Measurements from ENCODE around the gene CRYGS. TPM values are rescaled to one million over a fixed set of nuclear protein-coding genes. Genes with fewer than 3 reads are reported as not detected.

Gene CRYGS
- total RNA-seq, 2 experiments from 2014 or later: 3.5 to 7.0 TPM

DNA sequence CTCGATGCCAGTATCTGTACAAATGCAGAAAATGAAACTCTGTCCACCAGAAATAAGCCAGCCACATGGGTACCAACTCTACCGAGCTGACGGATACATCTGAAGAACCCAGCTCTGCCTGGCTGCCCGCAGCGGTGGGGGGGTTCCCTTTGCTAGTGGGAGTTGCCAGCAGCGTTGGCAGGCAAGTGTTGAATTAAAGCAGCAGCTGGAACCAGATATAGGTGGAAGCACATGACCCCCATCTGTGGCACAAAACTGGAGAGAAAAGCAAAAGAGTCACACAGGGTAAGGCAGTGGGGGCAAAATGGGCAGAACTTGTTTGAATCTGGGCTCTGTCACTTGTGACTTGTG is 17.9 kb downstream of the CRYGS start:
- intact Hi-C loops (cut with micrococcal nuclease; ENCODE audit: unreplicated experiment): no loop called here
- H3K4me2 ChIP-seq (ENCODE audit: low read length): peak overlapping the region; percentile 63

GRCh38 chr3:186525369-186526255 is 18.6 kb downstream of the CRYGS start:
- peak overlapping the region; percentile 63 for H3K4me2 ChIP-seq (ENCODE audit: low read length)
- intact Hi-C loops (cut with micrococcal nuclease; ENCODE audit: unreplicated experiment): no loop called here
- H3K4me1 ChIP-seq (ENCODE audit: insufficient read depth, low read length, poor library complexity, severe bottlenecking): peaks cover 62% of the 10 kb centered on the region
- CTCF ChIA-PET (ENCODE audit: unreplicated experiment): interaction anchor here (1.0 to 1.5 kb wide), 2 partner anchors 15 to 44 kb away, joined by 4 read pairs; partner anchors contain the start of gene DNAJB11
- H3K79me2 ChIP-seq (ENCODE audit: insufficient read depth, low read depth, low read length): no peaks in the 10 kb centered on the region
- TF ChIP-seq EZH2phosphoT487 (IDR thresholded peaks at IDR 0.05; ENCODE audit: borderline replicate concordance, low read depth, low read length) (no peak), CTCF (conservative IDR thresholded peaks at IDR 0.05; ENCODE audit: low read length) (no peak)
- H3K4me3 ChIP-seq (ENCODE audit: low read depth, low read length, poor library complexity, severe bottlenecking): peak overlapping the region; percentile 35
- H3K9me2 ChIP-seq (ENCODE audit: insufficient read depth, low read length): no peaks in the 10 kb centered on the region
- no peaks in the 10 kb centered on the region for H3K9me3 ChIP-seq (ENCODE audit: low read length)
- DNase-seq (ENCODE audit: low spot score): peak; percentile 48
- POLR2A ChIA-PET: interaction anchor here (1.2 to 1.7 kb wide), 3 partner anchors 8 to 43 kb away, joined by 4 to 5 read pairs (median 4); no protein-coding TSS in a partner anchor
- peak overlapping the region; percentile 38 for H3K27ac ChIP-seq (ENCODE audit: low read depth, low read length, poor library complexity, severe bottlenecking)
- H4K20me1 ChIP-seq (ENCODE audit: insufficient read depth, low read length): no peaks in the 10 kb centered on the region
- no peaks in the 10 kb centered on the region; the same call in 1 of the 2 replicates for H3K36me3 ChIP-seq (ENCODE audit: insufficient read depth, low read length)
- BruUV-seq (replicated peaks): no TSS peak
- peak overlapping the region; percentile 79 for H2AFZ ChIP-seq (ENCODE audit: low read length)

More for the DNA sequence above, 17.9 kb downstream of the CRYGS start:
- Histone ChIP-seq H3K36me3 (ENCODE audit: insufficient read depth, low read length) (no peaks in the 10 kb centered on the region; the same call in 1 of the 2 replicates), H3K9me2 (ENCODE audit: insufficient read depth, low read length) (no peaks in the 10 kb centered on the region), H3K4me3 (ENCODE audit: low read depth, low read length, poor library complexity, severe bottlenecking) (peak overlapping the region; percentile 35), H4K20me1 (ENCODE audit: insufficient read depth, low read length) (no peaks in the 10 kb centered on the region), H3K9me3 (ENCODE audit: low read length) (no peaks in the 10 kb centered on the region), H3K27ac (ENCODE audit: low read depth, low read length, poor library complexity, severe bottlenecking) (peak overlapping the region; percentile 38), H2AFZ (ENCODE audit: low read length) (peak overlapping the region; percentile 79; the same call in 1 of the 2 replicates), H3K79me2 (ENCODE audit: insufficient read depth, low read depth, low read length) (no peaks in the 10 kb centered on the region), H3K4me1 (ENCODE audit: insufficient read depth, low read length, poor library complexity, severe bottlenecking) (peaks cover 62% of the 10 kb centered on the region)
- ChIA-PET CTCF (ENCODE audit: unreplicated experiment) (interaction anchor here (1.0 kb wide), 1 partner anchor 15 kb away, joined by 4 read pairs; no protein-coding TSS in a partner anchor), POLR2A (interaction anchor here (1.4 to 1.7 kb wide), 2 partner anchors 10 to 42 kb away, joined by 4 to 5 read pairs; no protein-coding TSS in a partner anchor)
- no TSS peak for BruUV-seq (replicated peaks)
- DNase-seq (ENCODE audit: low spot score): peak; percentile 24
- TF ChIP-seq EZH2phosphoT487 (IDR thresholded peaks at IDR 0.05; ENCODE audit: borderline replicate concordance, low read depth, low read length): no peak
- no peak for TF ChIP-seq CTCF (conservative IDR thresholded peaks at IDR 0.05; ENCODE audit: low read length)

All from OCI-LY7 (cell line).